ENCODE measurements around the gene IL2RA.

- TF ChIP-seq CTCF (IDR thresholded peaks at IDR 0.05 in 2 of 3, conservative IDR thresholded peaks at IDR 0.05 in 1 of 3; ENCODE audit: insufficient read depth in 2 of 3, low read depth in 1 of 3, low read length in 3 of 3) (no peak), BCOR (IDR thresholded peaks at IDR 0.05) (no peak), ZNF589 (CRISPR knock-in tag; IDR thresholded peaks at IDR 0.05; ENCODE audit: low read depth) (no peak), ZNF24 (IDR thresholded peaks at IDR 0.05) (no peak), POLR2A (conservative IDR thresholded peaks at IDR 0.05) (no peak), RBBP5 (IDR thresholded peaks at IDR 0.05; ENCODE audit: borderline replicate concordance, insufficient read depth, low read length, poor library complexity, severe bottlenecking) (no peak), NR2C1 (IDR thresholded peaks at IDR 0.05) (no peak), NR2C1 (tag; IDR thresholded peaks at IDR 0.05) (peak; percentile 5; the same call in 1 of the 2 replicates), NR3C1 (CRISPR knock-in tag; IDR thresholded peaks at IDR 0.05) (no peak), SNAPC5 (CRISPR knock-in tag; IDR thresholded peaks at IDR 0.05) (no peak), ZKSCAN3 (CRISPR knock-in tag; IDR thresholded peaks at IDR 0.05) (no peak), E2F4 (CRISPR knock-in tag; IDR thresholded peaks at IDR 0.05; ENCODE audit: low read depth) (no peak)
These were observed 27.8 kb downstream of the IL2RA start for GRCh38 chr10:6034371-6034770.
